ENCODE results near the gene BANF1. TPM values are rescaled to one million over a fixed set of nuclear protein-coding genes. Genes with fewer than 3 reads are reported as not detected.

The BANF1 gene
- total RNA-seq, 4 donors from 2014 or later, result 66.9 to 86.7 (median 78.3) TPM

- intact Hi-C loops (cut with DNase I), result no loop called here
- Histone ChIP-seq H3K36me3 (peaks cover 28 to 36% of the 10 kb centered on the region in 2 donors), H3K4me1 (no peaks in the 10 kb centered on the region), H3K27me3 (no peaks in the 10 kb centered on the region), H3K9me3 (no peaks in the 10 kb centered on the region), H3K4me3 (replicated peaks in 1 of 3) (no peak overlapping the region), H3K27ac (no peak overlapping the region)
- 90 to 94% methylated on average over 23 to 24 of the region's 29 CpGs for WGBS, 2 donors
- no peak for TF ChIP-seq POLR2A (IDR thresholded peaks at IDR 0.05)
- TF ChIP-seq CTCF (IDR thresholded peaks at IDR 0.05), result no peak
- DNase-seq, result no peak
Observed at GRCh38 chr11:65977621-65978390, 24.5 kb upstream of the BANF1 start.

GRCh38 chr11:65978391-65979238, 23.7 kb upstream of the BANF1 start:
- 94% methylated on average over 29 to 32 of the region's 34 CpGs for WGBS, 2 donors
- no peak for DNase-seq
- peaks cover 28 to 34% of the 10 kb centered on the region in 2 donors for H3K36me3 ChIP-seq

GRCh38 chr11:65979261-65979759, 23.0 kb upstream of the BANF1 start:
- intact Hi-C loops (cut with DNase I), result no loop called here
- no peak overlapping the region for H3K27ac ChIP-seq
- DNase-seq, result no peak
- WGBS, 2 donors, result 85 to 90% methylated on average over 8 to 10 of the region's 10 CpGs
- TF ChIP-seq CTCF (IDR thresholded peaks at IDR 0.05) (no peak), POLR2A (IDR thresholded peaks at IDR 0.05) (no peak)
- no peaks in the 10 kb centered on the region for H3K9me3 ChIP-seq
- no peaks in the 10 kb centered on the region for H3K27me3 ChIP-seq
- H3K4me1 ChIP-seq, result no peaks in the 10 kb centered on the region
- H3K36me3 ChIP-seq, result peaks cover 28 to 32% of the 10 kb centered on the region in 2 donors
- no peak overlapping the region for H3K4me3 ChIP-seq (replicated peaks in 1 of 3)

More at GRCh38 chr11:65978391-65979238, 23.7 kb upstream of the BANF1 start:
- Histone ChIP-seq H3K4me1 (no peaks in the 10 kb centered on the region), H3K9me3 (no peaks in the 10 kb centered on the region), H3K27ac (no peak overlapping the region), H3K27me3 (no peaks in the 10 kb centered on the region), H3K4me3 (replicated peaks in 1 of 3) (no peak overlapping the region)
- intact Hi-C loops (cut with DNase I), result no loop called here
- TF ChIP-seq CTCF (IDR thresholded peaks at IDR 0.05) (no peak), POLR2A (IDR thresholded peaks at IDR 0.05) (no peak)

DNA sequence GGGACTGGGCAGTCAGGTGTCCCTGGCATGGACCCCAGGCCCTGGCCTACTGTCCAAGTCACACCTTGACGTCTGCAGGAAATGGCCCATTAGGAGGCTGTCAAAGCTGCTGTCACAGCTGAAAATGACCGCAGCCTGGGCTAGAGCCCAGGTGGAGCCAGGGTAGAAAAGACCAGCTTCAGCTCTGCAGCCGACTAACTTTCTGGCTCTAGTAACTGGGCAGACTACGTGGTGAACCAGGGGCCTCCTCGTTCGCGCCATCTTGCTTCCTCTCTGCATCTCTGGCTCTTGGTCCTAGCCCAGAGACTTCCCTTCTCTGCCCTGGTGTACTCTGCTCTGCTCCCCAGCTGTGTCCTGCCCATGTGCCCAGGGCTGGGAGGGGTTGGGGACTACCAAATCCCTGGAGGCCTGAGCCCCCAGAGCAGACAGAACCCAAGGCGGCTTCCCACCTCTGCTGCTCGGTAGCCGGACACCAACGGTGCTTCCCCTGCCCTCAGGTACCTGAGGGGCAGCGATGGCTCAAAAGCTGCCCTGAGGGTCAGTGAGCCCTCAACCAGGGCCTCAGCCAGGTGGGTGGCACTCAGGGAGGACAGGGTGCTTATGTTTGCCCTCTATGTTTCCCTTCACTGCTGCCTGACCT, 21.1 kb upstream of the BANF1 start:
- Histone ChIP-seq H3K4me1 (no peaks in the 10 kb centered on the region), H3K27ac (no peak overlapping the region), H3K36me3 (peaks cover 28 to 32% of the 10 kb centered on the region in 2 donors), H3K4me3 (replicated peaks in 1 of 3) (no peak overlapping the region), H3K27me3 (no peaks in the 10 kb centered on the region), H3K9me3 (no peaks in the 10 kb centered on the region)
- intact Hi-C loops (cut with DNase I), result loop anchor here (10.0 kb wide), 1 partner anchor 266 kb away; the partner anchor contains the start of gene KAT5
- 66 to 80% methylated on average over 7 to 8 of the region's 12 CpGs for WGBS, 2 donors
- TF ChIP-seq POLR2A (IDR thresholded peaks at IDR 0.05) (no peak), CTCF (IDR thresholded peaks at IDR 0.05) (no peak)
- no peak for DNase-seq
